Stimulated activated CD4-positive, alpha-beta T cell treated with anti-CD3 and anti-CD28 coated beads, Interleukin-1b, Interleukin-23, amount 100 ng/mL, for 4 hours (primary cell): ENCODE results near the gene EML1.

Experiments
- DNase-seq, 2 donors: peaks; one replicate each; pipeline ENCODE4 v3.0.0-alpha.2; 2020; ENCODE audit warnings: low read depth in 2 of 2

EML1 gene

GRCh38 chr14:99779751-99780150 lies 13.5 kb upstream of the EML1 start:
- no peak for DNase-seq

DNA sequence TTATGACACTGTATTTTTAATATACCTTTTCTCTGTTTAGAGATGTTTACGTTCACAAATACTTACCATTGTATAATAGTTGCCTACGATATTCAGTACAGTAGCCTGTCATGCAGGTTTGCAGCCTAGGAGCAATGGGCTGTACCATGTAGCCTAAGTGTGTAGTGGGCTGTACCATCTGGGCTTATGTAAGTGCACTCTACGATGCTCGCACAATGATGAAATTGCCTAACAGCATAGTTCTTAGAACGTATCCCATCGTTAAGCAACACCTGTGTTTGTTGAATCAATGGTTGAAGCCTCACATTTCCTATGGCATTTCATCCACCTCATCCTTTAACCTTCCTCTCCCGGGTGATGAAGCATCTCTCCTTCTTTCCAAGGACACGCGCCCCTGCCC lies 12.5 kb upstream of the EML1 start:
- DNase-seq, result no peak

DNA sequence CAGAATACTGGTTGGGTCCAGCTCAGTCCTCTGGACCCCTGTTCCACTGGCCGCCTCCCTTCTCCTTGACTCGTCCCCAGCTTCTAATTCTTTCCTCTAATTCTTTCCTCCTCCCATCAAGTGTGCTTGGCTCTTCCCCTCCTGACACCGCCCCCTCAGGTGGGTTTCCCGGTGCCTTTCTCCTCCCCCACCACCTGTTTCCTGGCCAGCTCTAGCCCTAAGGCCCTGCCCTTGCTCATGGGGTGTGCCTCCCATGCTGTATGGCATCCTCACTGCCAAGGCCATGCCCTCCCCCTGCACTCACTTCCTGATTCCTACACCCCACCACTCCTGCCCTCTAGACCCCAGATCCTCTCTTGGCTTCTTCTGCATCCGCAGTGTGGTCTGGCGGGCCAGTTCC lies 12.1 kb upstream of the EML1 start:
- no peak for DNase-seq

DNA sequence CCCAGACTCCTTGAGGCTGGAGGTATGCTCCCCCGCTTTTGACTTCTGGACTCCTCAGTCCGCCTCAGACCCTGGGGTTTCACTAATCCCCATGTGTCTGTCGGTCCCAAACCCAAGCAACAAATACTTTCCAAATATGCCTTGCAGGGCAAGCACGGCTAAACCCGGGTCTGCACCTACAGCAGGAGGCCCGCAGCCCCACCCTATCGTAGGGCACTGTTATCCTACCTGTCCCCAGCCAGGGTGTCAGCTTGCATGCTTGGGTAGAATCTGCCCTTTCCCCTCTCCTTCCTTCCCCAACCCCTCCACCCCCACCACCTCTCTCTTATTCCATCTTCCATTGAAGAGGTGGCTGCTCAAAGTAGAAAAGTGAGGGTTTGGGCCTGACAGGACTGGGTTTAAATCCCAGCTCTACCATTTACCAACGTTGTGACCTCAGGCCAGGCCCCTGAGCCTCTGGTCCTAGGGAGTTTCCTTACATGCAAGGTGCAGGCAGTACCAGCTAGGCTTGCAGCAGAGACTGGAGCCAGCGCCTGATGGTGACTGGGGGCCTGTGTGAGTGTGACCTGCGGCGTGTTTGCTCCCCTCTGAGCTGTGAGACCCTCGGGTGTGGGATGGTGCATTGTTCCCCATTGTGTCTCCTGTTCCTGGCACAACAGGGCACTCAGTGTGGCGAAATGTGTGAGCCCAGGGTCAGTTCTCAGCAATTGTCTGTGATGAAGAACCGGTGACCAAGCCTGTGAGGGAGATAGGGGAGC lies 11.2 kb upstream of the EML1 start:
- DNase-seq, result no peak

DNA sequence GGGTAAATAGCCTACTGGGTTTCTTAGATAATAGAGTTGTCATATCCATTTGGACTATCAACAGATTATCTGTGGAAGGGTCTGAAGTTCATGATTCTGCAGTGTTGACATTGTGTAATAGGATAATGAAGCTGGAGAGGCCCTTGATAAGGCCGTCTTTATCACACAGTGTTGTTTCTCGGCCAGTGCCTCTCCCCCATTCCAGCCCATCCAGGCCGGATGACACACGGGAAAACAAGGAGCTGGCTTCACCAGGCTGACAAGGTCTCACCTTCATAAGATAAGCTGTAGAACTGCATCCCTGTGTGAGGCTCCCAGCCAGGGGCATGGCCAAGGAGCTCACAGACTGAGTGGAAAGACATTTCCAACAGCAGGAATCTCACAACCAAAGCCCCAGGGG lies 8.7 kb upstream of the EML1 start:
- no peak for DNase-seq

GRCh38 chr14:99785426-99785825 lies 7.8 kb upstream of the EML1 start:
- no peak for DNase-seq

DNA sequence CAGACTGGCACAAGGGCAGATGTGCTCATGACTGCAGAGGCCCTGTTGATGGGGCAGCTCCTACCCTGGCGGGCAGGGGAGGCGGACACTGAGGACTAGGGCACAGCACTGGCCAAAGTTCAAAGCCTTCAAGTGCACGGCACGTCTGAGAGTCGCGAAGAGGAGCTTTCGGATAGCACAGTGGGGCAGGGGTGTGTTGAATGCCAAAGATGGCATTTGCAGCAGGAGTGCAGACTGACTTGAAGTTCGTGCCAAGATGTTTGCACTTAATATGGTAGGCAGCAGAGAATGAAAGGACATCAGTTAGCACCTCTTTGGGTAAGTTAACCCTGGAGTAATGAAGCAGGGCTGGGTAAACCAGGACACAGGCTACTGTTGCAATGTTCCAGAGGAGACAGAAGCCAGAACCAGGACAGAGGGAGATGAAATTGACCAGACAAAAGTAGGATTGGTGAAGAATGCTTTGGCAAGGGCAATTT lies 6.7 kb upstream of the EML1 start:
- DNase-seq, result no peak

- no peak for DNase-seq
These were observed 4.5 kb upstream of the EML1 start for GRCh38 chr14:99788713-99789112.

GRCh38 chr14:99789581-99789980 lies 3.6 kb upstream of the EML1 start:
- no peak for DNase-seq

DNA sequence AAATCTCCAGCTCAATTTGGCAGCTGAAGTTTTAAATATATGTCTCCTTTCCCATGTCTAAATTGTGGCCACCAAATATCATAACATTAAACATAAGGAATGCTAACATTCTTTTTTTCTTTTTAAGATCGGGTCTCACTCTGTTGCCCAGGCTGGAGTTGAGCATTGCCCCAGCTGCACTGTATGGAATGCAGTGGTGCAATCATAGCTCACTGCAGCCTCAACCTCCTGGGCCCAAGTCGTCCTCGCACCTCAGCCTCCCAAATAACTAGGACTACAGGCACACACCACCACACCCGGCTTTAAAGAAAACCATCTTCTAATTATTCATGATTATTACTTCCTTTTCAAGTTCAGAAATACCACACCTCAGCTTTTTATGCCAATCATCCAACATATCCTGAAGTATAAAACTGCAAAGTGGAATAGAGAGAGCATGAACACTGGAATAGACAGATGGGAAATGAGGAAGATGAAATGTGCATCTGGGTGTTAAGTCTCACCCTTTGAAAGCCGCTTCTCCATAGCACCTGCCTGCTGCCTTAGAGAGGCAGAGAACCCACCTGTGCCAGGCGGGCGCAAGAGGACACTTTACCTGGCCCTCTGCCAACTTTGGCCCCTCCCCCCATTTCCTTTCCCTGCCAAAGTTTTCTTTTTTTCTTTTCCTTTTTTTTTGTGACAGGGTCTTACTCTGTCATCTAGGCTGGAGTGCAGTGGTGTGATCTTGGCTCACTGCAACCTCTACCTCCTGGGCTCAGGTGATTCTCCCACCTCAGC lies 2.8 kb upstream of the EML1 start:
- DNase-seq, result no peak

GRCh38 chr14:99790978-99791376 lies 2.2 kb upstream of the EML1 start:
- no peak for DNase-seq

DNA sequence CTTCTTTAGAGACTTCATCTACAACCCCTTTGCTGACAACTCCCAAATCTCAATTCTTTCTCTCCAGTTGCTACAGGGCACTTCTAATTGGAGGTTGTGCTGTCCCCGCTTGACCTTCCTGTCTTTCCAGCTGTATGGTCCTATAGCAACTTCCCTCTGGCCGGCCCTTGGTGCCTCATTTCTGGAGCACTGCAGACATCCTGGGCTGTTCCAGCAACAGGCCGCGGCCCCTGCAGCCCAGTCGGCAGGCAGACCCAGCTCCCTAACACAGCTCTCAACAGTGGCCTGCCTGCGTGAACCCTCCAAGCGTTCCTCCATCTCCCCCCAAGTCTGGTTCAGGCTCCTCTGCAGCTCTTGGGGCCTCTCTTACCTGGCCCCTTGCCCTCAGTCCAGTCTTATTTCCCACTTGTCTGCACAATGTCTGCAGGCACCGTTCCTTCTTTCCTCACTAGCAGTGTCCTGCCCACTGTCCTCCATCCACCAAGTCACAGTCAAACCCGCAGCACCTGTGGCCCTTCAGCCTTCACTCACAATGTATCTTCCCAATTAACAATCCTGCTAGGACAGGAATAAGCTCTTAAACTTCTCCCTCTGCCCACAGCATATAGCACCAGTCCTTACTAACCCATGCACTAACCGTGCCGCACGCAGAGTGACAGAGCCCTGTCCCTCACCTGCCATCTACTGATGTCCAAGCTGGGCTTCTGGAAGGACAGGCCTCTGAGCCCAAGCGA lies 1.6 kb upstream of the EML1 start:
- DNase-seq, result no peak

DNA sequence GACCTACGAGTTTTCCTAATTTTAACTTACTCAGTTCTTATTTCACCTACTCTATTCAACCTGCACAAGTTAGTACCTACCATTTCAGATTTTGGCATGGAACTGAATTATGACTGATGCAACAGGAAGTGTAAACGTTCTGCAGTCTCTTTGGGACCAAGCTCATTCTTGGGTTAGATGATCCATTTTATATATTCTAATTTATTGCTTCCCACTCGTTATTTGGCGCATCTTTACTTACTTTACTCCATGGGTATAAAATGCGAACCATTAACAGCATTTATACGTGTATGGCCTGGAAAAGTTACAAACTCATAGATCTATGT lies 1.0 kb upstream of the EML1 start:
- DNase-seq, result no peak

DNA sequence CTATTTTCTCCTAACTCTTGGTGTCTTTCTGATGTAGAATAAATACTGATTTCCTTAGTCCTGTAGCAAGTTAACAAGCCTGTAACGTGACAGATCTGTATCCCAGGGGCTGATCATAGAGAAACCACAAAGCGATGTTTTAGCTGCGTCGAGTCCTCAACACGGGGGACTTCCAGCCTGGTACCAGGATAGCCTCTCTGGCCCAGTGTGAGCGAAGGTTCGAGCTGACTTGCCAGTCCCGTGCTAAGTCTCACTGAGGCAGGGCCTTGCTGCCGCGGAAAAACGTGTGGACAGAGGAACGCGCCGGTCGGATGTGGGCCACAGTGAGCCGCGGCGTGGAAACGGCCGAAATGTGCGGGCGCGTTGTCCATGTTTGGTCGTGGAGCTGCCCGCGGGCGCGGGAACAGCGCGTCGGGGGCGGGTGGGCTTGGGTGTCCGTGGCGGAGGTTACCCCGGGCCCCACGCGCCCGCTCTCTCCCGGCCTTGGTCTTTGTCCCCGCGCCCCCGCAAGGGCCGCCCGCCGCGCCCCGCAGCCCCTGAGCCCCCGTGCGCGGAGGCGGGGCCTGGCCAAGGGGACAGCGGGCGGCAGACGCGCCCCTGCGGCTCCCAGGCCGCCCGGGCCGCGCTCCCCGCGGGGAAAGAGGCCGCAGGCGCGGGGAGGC lies 531 bp upstream of the EML1 start:
- no peak for DNase-seq

- no peak for DNase-seq
These were observed 1.1 kb downstream of the EML1 start for GRCh38 chr14:99794151-99794780.

GRCh38 chr14:99795046-99795445 lies 1.8 kb downstream of the EML1 start:
- DNase-seq, result no peak

DNA sequence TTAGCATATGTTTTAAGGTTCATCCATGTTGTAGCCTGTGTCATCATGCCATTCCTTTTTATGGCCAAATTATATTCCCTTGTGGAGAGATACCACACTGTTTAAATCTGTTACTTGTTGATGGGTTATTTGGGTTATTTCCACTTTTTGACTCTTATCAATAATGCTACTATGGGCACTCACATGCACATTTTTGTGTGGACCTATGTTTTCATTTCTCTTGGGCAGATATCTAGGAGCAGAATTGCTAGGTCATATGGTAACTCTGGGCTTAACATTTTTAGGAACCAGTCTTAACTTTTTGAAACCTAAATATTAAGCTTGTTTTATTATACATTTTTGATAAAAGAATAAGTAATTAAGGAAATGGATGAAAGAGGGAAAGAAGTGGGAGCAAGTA lies 4.0 kb downstream of the EML1 start:
- DNase-seq, result no peak

GRCh38 chr14:99800781-99801180 lies 7.6 kb downstream of the EML1 start:
- DNase-seq, result no peak

DNA sequence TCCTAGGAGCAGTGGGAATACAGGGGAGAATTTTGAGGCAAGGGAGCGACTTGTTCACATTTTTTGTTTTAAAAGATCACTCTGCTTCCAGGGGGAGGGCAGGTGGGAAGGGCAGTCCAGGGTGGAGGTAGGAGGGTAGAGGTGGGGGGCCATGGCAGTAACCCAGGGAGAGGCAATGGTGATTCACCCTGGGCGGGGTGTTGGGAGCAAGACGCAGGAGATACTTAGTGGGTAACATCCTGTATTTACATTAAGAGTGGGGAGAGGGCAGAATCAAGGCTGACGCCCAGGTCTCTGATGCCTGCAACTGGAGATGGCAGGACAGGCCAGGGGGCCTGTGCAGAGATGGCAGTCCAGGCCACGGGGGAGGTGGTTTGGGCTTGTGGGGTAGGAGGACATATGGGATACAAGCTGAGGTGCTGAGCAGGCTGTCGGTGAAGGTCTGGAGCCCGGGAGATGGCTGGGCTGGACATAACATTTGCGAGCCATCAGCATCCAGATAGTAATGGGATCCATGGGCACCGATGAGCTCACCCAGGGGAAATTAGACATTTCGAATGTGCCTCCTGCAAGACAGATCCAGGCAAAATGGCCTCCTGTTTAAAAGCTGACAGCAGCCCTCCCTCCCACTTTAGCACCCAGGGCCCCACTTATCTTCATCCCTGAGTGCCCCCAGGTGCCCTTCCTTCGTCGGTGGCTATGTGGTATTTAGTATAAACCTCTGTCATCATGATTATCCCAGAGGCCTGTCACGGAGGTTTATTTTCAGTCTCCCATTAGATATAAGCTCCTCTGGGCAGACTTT lies 9.3 kb downstream of the EML1 start:
- no peak for DNase-seq

DNA sequence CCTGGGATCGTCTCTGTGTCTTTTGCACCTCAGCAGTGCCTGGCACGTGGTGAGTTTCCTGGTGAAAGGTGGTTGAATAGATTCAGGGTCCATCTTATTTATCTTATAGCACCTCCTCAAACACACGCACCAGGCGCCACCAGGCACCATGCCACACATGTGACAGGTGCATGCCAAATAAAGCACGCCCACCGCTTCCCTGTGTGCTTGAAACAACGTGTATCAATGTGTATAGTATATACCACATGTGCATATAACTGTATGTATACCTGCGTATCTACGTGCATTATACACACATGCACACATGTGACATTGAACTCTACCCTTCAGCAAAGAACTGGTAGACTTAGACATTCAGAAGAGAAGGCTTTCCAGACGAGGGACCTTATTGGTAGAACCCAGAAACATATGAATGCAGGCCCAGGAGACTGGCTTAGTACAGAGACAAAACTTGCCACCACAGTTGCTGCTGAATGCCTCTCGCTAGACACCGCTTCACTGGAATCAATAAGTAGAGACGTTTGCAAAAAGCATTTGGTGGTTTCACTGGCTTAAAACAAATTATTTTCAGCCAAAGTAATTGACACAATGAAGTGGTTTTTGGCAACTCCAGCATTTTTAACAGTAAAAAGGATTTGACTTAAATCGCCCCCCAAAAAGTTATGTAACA lies 10.0 kb downstream of the EML1 start:
- DNase-seq, result no peak
